Esophagus muscularis mucosa (tissue), 4 donors: Measurements from ENCODE around the gene KIF26B.

ENCODE experiments used
- EP300 ChIP-seq: sonication (generic); formaldehyde crosslinking; IDR thresholded peaks from one replicate; pipeline ENCODE4 v1.6.1; 2017; ENCODE audit warnings: antibody characterized with exemption
- POLR2A ChIP-seq: fragments of 450-650 bp; IDR thresholded peaks from one replicate; pipeline ENCODE4 v1.6.1; 2017; ENCODE audit warnings: antibody characterized with exemption, moderate library complexity, mild to moderate bottlenecking, low read depth
- POLR2AphosphoS5 ChIP-seq, 2 donors: sonication (generic); formaldehyde crosslinking; IDR thresholded peaks; one replicate each; pipeline ENCODE4 v1.6.1; 2017; ENCODE audit warnings: antibody characterized with exemption in 2 of 2
- TF ChIP-seq, protein P1 (sequence below), 3 experiments: fragments of 200-600 bp in 2 of 3; fragments of 450-650 bp in 1 of 3; sonication (generic) in 2 of 3; IDR thresholded peaks; one replicate each; pipeline ENCODE4 v1.5.1; 2017 to 2019; ENCODE audit warnings: antibody characterized with exemption in 3 of 3, mild to moderate bottlenecking in 2 of 3, moderate library complexity in 1 of 3

DNA sequence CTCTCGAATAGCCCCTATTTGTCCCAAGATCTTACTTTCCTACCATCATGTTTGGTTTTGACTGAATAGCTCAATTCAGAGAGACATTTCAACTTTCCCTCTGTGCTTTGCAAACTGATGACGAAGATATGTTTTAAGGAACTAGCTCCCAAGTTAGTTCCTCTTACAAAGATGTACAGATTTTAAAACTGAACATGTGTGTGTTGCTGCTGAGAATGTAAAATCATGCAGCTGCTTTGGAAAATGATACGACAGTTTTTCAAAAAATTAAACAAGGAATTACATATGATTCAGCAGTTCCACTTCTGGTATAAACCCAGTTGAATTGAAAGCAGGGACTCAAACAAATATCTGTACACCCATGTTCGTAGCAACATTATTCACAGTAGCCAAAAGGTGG is 33.6 kb downstream of the KIF26B start:
- TF ChIP-seq, protein P1, sequence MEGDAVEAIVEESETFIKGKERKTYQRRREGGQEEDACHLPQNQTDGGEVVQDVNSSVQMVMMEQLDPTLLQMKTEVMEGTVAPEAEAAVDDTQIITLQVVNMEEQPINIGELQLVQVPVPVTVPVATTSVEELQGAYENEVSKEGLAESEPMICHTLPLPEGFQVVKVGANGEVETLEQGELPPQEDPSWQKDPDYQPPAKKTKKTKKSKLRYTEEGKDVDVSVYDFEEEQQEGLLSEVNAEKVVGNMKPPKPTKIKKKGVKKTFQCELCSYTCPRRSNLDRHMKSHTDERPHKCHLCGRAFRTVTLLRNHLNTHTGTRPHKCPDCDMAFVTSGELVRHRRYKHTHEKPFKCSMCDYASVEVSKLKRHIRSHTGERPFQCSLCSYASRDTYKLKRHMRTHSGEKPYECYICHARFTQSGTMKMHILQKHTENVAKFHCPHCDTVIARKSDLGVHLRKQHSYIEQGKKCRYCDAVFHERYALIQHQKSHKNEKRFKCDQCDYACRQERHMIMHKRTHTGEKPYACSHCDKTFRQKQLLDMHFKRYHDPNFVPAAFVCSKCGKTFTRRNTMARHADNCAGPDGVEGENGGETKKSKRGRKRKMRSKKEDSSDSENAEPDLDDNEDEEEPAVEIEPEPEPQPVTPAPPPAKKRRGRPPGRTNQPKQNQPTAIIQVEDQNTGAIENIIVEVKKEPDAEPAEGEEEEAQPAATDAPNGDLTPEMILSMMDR (IDR thresholded peaks at IDR 0.05) = no peak
- TF ChIP-seq POLR2A = no peak
- TF ChIP-seq EP300 = no peak
- TF ChIP-seq POLR2AphosphoS5 (IDR thresholded peaks at IDR 0.05) = no peak
